Panc1 (cell line): ENCODE data around the gene CATSPER3. TPM values are rescaled to one million over a fixed set of nuclear protein-coding genes. Genes with fewer than 3 reads are reported as not detected.

Source experiments
- ATAC-seq: fragments of 200-7000 bp; cut with Tn5 transposase; 2 replicates; pipeline ENCODE4 v1.9.1; 2020; ENCODE audit warnings: mild to moderate bottlenecking, moderate library complexity
- BruUV-seq: library from RNA; stranded (reverse); fragments of 400-500 nt; replicated peaks from 2 replicates; lab custom pipeline; 2021; lab: Mats Ljungman, UMichigan
- CTCF ChIA-PET: fragments of 300-600 bp; sonication (Branson Sonifier 250); formaldehyde crosslinking; loops from one replicate; lab custom pipeline; 2022; ENCODE audit warnings: antibody characterized with exemption; lab: Charles Lee
- POLR2A ChIA-PET: fragments of 300-600 bp; sonication (Branson Sonifier 250); formaldehyde crosslinking; loops from one replicate; lab custom pipeline; 2022; ENCODE audit warnings: antibody characterized with exemption; lab: Charles Lee
- DNase-seq: peaks from one replicate; pipeline ENCODE4 v3.0.0-alpha.2; 2010; ENCODE audit warnings: low read depth, low spot score
- H3K27ac ChIP-seq: 2 replicates; pipeline ENCODE4 v1.5.1; 2011; ENCODE audit warnings: mild to moderate bottlenecking, low read length, inconsistent platforms
- H3K27me3 ChIP-seq: fragments of 200-500 bp; sonication (Bioruptor generic); 2 replicates; pipeline ENCODE4 v1.6.0; 2014; ENCODE audit warnings: low read length, inconsistent platforms; ENCODE audit not compliant: control insufficient read depth, insufficient read depth
- H3K36me3 ChIP-seq: fragments of 200-500 bp; sonication (Bioruptor generic); 2 replicates; pipeline ENCODE4 v1.5.1; 2014; ENCODE audit warnings: inconsistent platforms, mild to moderate bottlenecking, low read length, moderate library complexity; ENCODE audit not compliant: control insufficient read depth, insufficient read depth
- H3K4me1 ChIP-seq: 2 replicates; pipeline ENCODE4 v1.5.1; 2011; ENCODE audit warnings: inconsistent platforms, mild to moderate bottlenecking, low read length, moderate library complexity; ENCODE audit not compliant: control insufficient read depth, insufficient read depth
- H3K4me3 ChIP-seq, 2 experiments: 2 replicates each; pipeline ENCODE4 v1.5.1; 2011 to 2012; ENCODE audit warnings: low read depth in 2 of 2, low read length in 2 of 2, mild to moderate bottlenecking in 2 of 2, inconsistent platforms in 1 of 2, moderate library complexity in 1 of 2
- H3K9me3 ChIP-seq: fragments of 200-500 bp; sonication (Bioruptor generic); 2 replicates; pipeline ENCODE4 v1.5.1; 2014; ENCODE audit warnings: low read depth, mild to moderate bottlenecking, inconsistent platforms, low read length, moderate library complexity; ENCODE audit not compliant: control insufficient read depth, insufficient read depth
- POLR2AphosphoS5 ChIP-seq: IDR thresholded peaks from 2 replicates; pipeline ENCODE4 v1.6.1; 2012; ENCODE audit warnings: mild to moderate bottlenecking, low read depth, low read length, moderate library complexity
- REST ChIP-seq, 2 experiments: IDR thresholded peaks; 2 replicates each; pipeline ENCODE4 v1.6.1; 2011 to 2012; ENCODE audit warnings: low read depth in 2 of 2, control low read depth in 1 of 2, low read length in 1 of 2, mild to moderate bottlenecking in 1 of 2, moderate library complexity in 1 of 2; ENCODE audit not compliant: insufficient read depth in 1 of 2
- SIN3A ChIP-seq: IDR thresholded peaks from 2 replicates; pipeline ENCODE4 v1.6.1; 2012; ENCODE audit warnings: low read depth, mild to moderate bottlenecking, low read length, moderate library complexity, borderline replicate concordance; ENCODE audit not compliant: insufficient read depth
- TCF7L2 ChIP-seq: IDR thresholded peaks from 2 replicates; pipeline ENCODE4 v1.6.1; 2011; ENCODE audit warnings: mild to moderate bottlenecking, low read depth, low read length, inconsistent platforms
- in situ Hi-C: cut with HindIII; loops from 2 replicates; pipeline ENCODE4 v1.10.0; 2016; ENCODE audit warnings: low sequenced_read_pairs, low pct_unique_long_range_greater_than_20kb
- intact Hi-C: fragments of 100-400 bp; cut with micrococcal nuclease; formaldehyde crosslinking; loops from one replicate; pipeline ENCODE4 v1.10.0; 2022; ENCODE audit not compliant: unreplicated experiment
- total RNA-seq: library from RNA; stranded (reverse); gene quantifications from one replicate; pipeline ENCODE4 v1.2.1, GENCODE V29; 2021; ENCODE audit not compliant: unreplicated experiment
- TF ChIP-seq, protein P1 (sequence below): fragments of 450-650 bp; IDR thresholded peaks from 2 replicates; pipeline ENCODE4 v1.5.1; 2017; ENCODE audit warnings: mild to moderate bottlenecking

The CATSPER3 gene
- total RNA-seq, 1 experiment from 2014 or later = 0.69 TPM

GRCh38 chr5:135012951-135013391 lies 45.3 kb downstream of the CATSPER3 start:
- Histone ChIP-seq H3K4me3 (no peak overlapping the region), H3K4me1 (peaks cover 12% of the 10 kb centered on the region), H3K27me3 (no peaks in the 10 kb centered on the region), H3K36me3 (no peaks in the 10 kb centered on the region), H3K9me3 (no peaks in the 10 kb centered on the region), H3K27ac (no peak overlapping the region)
- in situ Hi-C loops = no loop called here
- ATAC-seq (no peak), DNase-seq (no peak)
- no TSS peak for BruUV-seq
- ChIA-PET CTCF (no interaction called here), POLR2A (interaction anchor here (0.7 kb wide), 1 partner anchor 130 kb away, joined by 3 read pairs; no protein-coding TSS in a partner anchor)
- intact Hi-C loops = no loop called here
- no peak for TF ChIP-seq TCF7L2
- TF ChIP-seq POLR2AphosphoS5 = no peak
- no peak for TF ChIP-seq REST (IDR thresholded peaks at IDR 0.05; ENCODE audit: insufficient read depth in 1 of 2, low read depth in 2 of 2, low read length in 1 of 2)
- TF ChIP-seq SIN3A = no peak
- TF ChIP-seq, protein P1, sequence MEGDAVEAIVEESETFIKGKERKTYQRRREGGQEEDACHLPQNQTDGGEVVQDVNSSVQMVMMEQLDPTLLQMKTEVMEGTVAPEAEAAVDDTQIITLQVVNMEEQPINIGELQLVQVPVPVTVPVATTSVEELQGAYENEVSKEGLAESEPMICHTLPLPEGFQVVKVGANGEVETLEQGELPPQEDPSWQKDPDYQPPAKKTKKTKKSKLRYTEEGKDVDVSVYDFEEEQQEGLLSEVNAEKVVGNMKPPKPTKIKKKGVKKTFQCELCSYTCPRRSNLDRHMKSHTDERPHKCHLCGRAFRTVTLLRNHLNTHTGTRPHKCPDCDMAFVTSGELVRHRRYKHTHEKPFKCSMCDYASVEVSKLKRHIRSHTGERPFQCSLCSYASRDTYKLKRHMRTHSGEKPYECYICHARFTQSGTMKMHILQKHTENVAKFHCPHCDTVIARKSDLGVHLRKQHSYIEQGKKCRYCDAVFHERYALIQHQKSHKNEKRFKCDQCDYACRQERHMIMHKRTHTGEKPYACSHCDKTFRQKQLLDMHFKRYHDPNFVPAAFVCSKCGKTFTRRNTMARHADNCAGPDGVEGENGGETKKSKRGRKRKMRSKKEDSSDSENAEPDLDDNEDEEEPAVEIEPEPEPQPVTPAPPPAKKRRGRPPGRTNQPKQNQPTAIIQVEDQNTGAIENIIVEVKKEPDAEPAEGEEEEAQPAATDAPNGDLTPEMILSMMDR = no peak

- BruUV-seq = no TSS peak
- Histone ChIP-seq H3K4me3 (no peak overlapping the region), H3K27ac (peak overlapping the region; percentile 9; the same call in 1 of the 2 replicates), H3K27me3 (no peaks in the 10 kb centered on the region), H3K4me1 (peaks cover 12% of the 10 kb centered on the region), H3K36me3 (no peaks in the 10 kb centered on the region), H3K9me3 (no peaks in the 10 kb centered on the region)
- TF ChIP-seq SIN3A = no peak
- TF ChIP-seq TCF7L2 = no peak
- no peak for TF ChIP-seq POLR2AphosphoS5
- TF ChIP-seq, protein P1 = no peak
- no peak for TF ChIP-seq REST (IDR thresholded peaks at IDR 0.05; ENCODE audit: insufficient read depth in 1 of 2, low read depth in 2 of 2, low read length in 1 of 2)
- ATAC-seq (no peak), DNase-seq (no peak)
- in situ Hi-C loops = no loop called here
- CTCF ChIA-PET = no interaction called here
- intact Hi-C loops = no loop called here
- POLR2A ChIA-PET = interaction anchor here (0.7 kb wide), 1 partner anchor 131 kb away, joined by 3 read pairs; no protein-coding TSS in a partner anchor
Observed at GRCh38 chr5:135013445-135013844, 45.7 kb downstream of the CATSPER3 start.
